GM18520 (cell line): ENCODE results near the gene CBFA2T3.
"Not testable (repeated sequence)": the region's sequence is repeated elsewhere in the genome, so short reads cannot be mapped to it uniquely, and the experiment has no call there.

ENCODE experiments used
- ATAC-seq: cut with Tn5 transposase; IDR thresholded peaks from one replicate; pipeline ENCODE4 v1.9.1; 2021; ENCODE audit not compliant: unreplicated experiment

The CBFA2T3 gene

GRCh38 chr16:88925540-88925887 is 51.5 kb downstream of the CBFA2T3 start:
- ATAC-seq: no peak

- ATAC-seq: no peak
Observed at GRCh38 chr16:88924834-88925539, 52.0 kb downstream of the CBFA2T3 start.

GRCh38 chr16:88923926-88924833 is 52.8 kb downstream of the CBFA2T3 start:
- ATAC-seq: no peak

- ATAC-seq: no peak
Observed at GRCh38 chr16:88923450-88923849, 53.6 kb downstream of the CBFA2T3 start.

- ATAC-seq: no peak
Observed at GRCh38 chr16:88922826-88923410, 54.1 kb downstream of the CBFA2T3 start.

- no peak for ATAC-seq
Observed at GRCh38 chr16:88922114-88922825, 54.7 kb downstream of the CBFA2T3 start.

- ATAC-seq: no peak
Observed at GRCh38 chr16:88921591-88921990, 55.4 kb downstream of the CBFA2T3 start.

GRCh38 chr16:88920618-88921590 is 56.1 kb downstream of the CBFA2T3 start:
- ATAC-seq: no peak

GRCh38 chr16:88919936-88920335 is 57.1 kb downstream of the CBFA2T3 start:
- ATAC-seq: no peak

- not testable (repeated sequence) for ATAC-seq
Observed at GRCh38 chr16:88918896-88919295, 58.1 kb downstream of the CBFA2T3 start.

- ATAC-seq: no peak
Observed at GRCh38 chr16:88917915-88918627, 58.9 kb downstream of the CBFA2T3 start.

- no peak for ATAC-seq
Observed at GRCh38 chr16:88917146-88917914, 59.7 kb downstream of the CBFA2T3 start.

- no peak for ATAC-seq
Observed at GRCh38 chr16:88915639-88916327, 61.2 kb downstream of the CBFA2T3 start.

GRCh38 chr16:88914750-88915368 is 62.1 kb downstream of the CBFA2T3 start:
- ATAC-seq: no peak

- no peak for ATAC-seq
Observed at GRCh38 chr16:88913870-88914269, 63.1 kb downstream of the CBFA2T3 start.

- ATAC-seq: no peak
Observed at GRCh38 chr16:88913001-88913612, 63.9 kb downstream of the CBFA2T3 start.

GRCh38 chr16:88912556-88912955 is 64.5 kb downstream of the CBFA2T3 start:
- no peak for ATAC-seq
